ENCODE measurements around the gene BAIAP3.
A peak's percentile ranks its signal among the peaks of the same experiment; 100 is the strongest.

Gene BAIAP3

GRCh38 chr16:1305823-1306222 is 27.6 kb upstream of the BAIAP3 start:
- H3K4me1 ChIP-seq (ENCODE audit: control insufficient read depth, low read depth, low read length): peaks cover 5% of the 10 kb centered on the region
- no peak overlapping the region for H3K4me3 ChIP-seq (ENCODE audit: low read length)
- no peaks in the 10 kb centered on the region for H3K9me3 ChIP-seq (ENCODE audit: control insufficient read depth, low read depth, low read length)
- peaks cover under 1% of the 10 kb centered on the region for H3K27me3 ChIP-seq (ENCODE audit: control insufficient read depth, insufficient read depth, low read length)
- H3K36me3 ChIP-seq (ENCODE audit: control insufficient read depth, low read depth, low read length): no peaks in the 10 kb centered on the region
- H3K9ac ChIP-seq (ENCODE audit: low read length): no peak overlapping the region
- H3K27ac ChIP-seq (ENCODE audit: low read length): no peak overlapping the region

- Histone ChIP-seq H3K36me3 (ENCODE audit: control insufficient read depth, low read depth, low read length) (no peaks in the 10 kb centered on the region), H3K27me3 (ENCODE audit: control insufficient read depth, insufficient read depth, low read length) (no peaks in the 10 kb centered on the region), H3K4me3 (ENCODE audit: low read length) (no peak overlapping the region), H3K9me3 (ENCODE audit: control insufficient read depth, low read depth, low read length) (no peaks in the 10 kb centered on the region), H3K27ac (ENCODE audit: low read length) (no peak overlapping the region), H3K4me1 (ENCODE audit: control insufficient read depth, low read depth, low read length) (peaks cover 7% of the 10 kb centered on the region), H3K9ac (ENCODE audit: low read length) (no peak overlapping the region)
These were observed 27.1 kb upstream of the BAIAP3 start for GRCh38 chr16:1306334-1306733.

GRCh38 chr16:1308036-1308976 is 25.1 kb upstream of the BAIAP3 start:
- Histone ChIP-seq H3K36me3 (ENCODE audit: control insufficient read depth, low read depth, low read length) (peaks cover 4% of the 10 kb centered on the region), H3K9ac (ENCODE audit: low read length) (peak overlapping the region; percentile 99), H3K27ac (ENCODE audit: low read length) (peak overlapping the region; percentile 45), H3K27me3 (ENCODE audit: control insufficient read depth, insufficient read depth, low read length) (no peaks in the 10 kb centered on the region), H3K9me3 (ENCODE audit: control insufficient read depth, low read depth, low read length) (no peaks in the 10 kb centered on the region), H3K4me1 (ENCODE audit: control insufficient read depth, low read depth, low read length) (peaks cover 7% of the 10 kb centered on the region), H3K4me3 (ENCODE audit: low read length) (peak overlapping the region; percentile 90)

GRCh38 chr16:1308977-1309885 is 24.2 kb upstream of the BAIAP3 start, which contains the start of gene UBE2I:
TSS of gene UBE2I (plus strand) at chr16:1309636. CDS start at chr16:1314031, 4,395 bp downstream.
- Histone ChIP-seq H3K9ac (ENCODE audit: low read length) (peak within 1 kb of the TSS; percentile 99), H3K27ac (ENCODE audit: low read length) (peak within 1 kb of the TSS; percentile 100), H3K36me3 (ENCODE audit: control insufficient read depth, low read depth, low read length) (peaks cover 10% of the 10 kb centered on the region), H3K9me3 (ENCODE audit: control insufficient read depth, low read depth, low read length) (no peaks in the 10 kb centered on the region), H3K27me3 (ENCODE audit: control insufficient read depth, insufficient read depth, low read length) (no peaks in the 10 kb centered on the region), H3K4me1 (ENCODE audit: control insufficient read depth, low read depth, low read length) (peaks cover 3% of the 10 kb centered on the region), H3K4me3 (ENCODE audit: low read length) (peak within 1 kb of the TSS; percentile 92)

- Histone ChIP-seq H3K4me1 (ENCODE audit: control insufficient read depth, low read depth, low read length) (peaks cover 3% of the 10 kb centered on the region), H3K9ac (ENCODE audit: low read length) (peak overlapping the region; percentile 71), H3K4me3 (ENCODE audit: low read length) (peak overlapping the region; percentile 92), H3K27ac (ENCODE audit: low read length) (no peak overlapping the region), H3K27me3 (ENCODE audit: control insufficient read depth, insufficient read depth, low read length) (no peaks in the 10 kb centered on the region), H3K36me3 (ENCODE audit: control insufficient read depth, low read depth, low read length) (peaks cover 19% of the 10 kb centered on the region), H3K9me3 (ENCODE audit: control insufficient read depth, low read depth, low read length) (no peaks in the 10 kb centered on the region)
These were observed 23.3 kb upstream of the BAIAP3 start for GRCh38 chr16:1309888-1310831.

- Histone ChIP-seq H3K36me3 (ENCODE audit: control insufficient read depth, low read depth, low read length) (peaks cover 25% of the 10 kb centered on the region), H3K9ac (ENCODE audit: low read length) (peak overlapping the region; percentile 71), H3K4me1 (ENCODE audit: control insufficient read depth, low read depth, low read length) (peaks cover 3% of the 10 kb centered on the region), H3K9me3 (ENCODE audit: control insufficient read depth, low read depth, low read length) (no peaks in the 10 kb centered on the region), H3K27me3 (ENCODE audit: control insufficient read depth, insufficient read depth, low read length) (no peaks in the 10 kb centered on the region), H3K27ac (ENCODE audit: low read length) (no peak overlapping the region), H3K4me3 (ENCODE audit: low read length) (peak overlapping the region; percentile 92)
These were observed 22.6 kb upstream of the BAIAP3 start for GRCh38 chr16:1310832-1311200.

GRCh38 chr16:1311212-1311737 is 22.2 kb upstream of the BAIAP3 start:
- H3K9me3 ChIP-seq (ENCODE audit: control insufficient read depth, low read depth, low read length): no peaks in the 10 kb centered on the region
- peaks cover 30% of the 10 kb centered on the region for H3K36me3 ChIP-seq (ENCODE audit: control insufficient read depth, low read depth, low read length)
- H3K4me3 ChIP-seq (ENCODE audit: low read length): peak overlapping the region; percentile 92
- H3K27me3 ChIP-seq (ENCODE audit: control insufficient read depth, insufficient read depth, low read length): no peaks in the 10 kb centered on the region
- H3K4me1 ChIP-seq (ENCODE audit: control insufficient read depth, low read depth, low read length): peaks cover 3% of the 10 kb centered on the region
- H3K27ac ChIP-seq (ENCODE audit: low read length): no peak overlapping the region
- H3K9ac ChIP-seq (ENCODE audit: low read length): peak overlapping the region; percentile 71

GRCh38 chr16:1311738-1312466 is 21.5 kb upstream of the BAIAP3 start:
- no peak overlapping the region for H3K27ac ChIP-seq (ENCODE audit: low read length)
- H3K27me3 ChIP-seq (ENCODE audit: control insufficient read depth, insufficient read depth, low read length): no peaks in the 10 kb centered on the region
- H3K4me3 ChIP-seq (ENCODE audit: low read length): peak overlapping the region; percentile 92
- H3K36me3 ChIP-seq (ENCODE audit: control insufficient read depth, low read depth, low read length): peaks cover 36% of the 10 kb centered on the region
- H3K9me3 ChIP-seq (ENCODE audit: control insufficient read depth, low read depth, low read length): no peaks in the 10 kb centered on the region
- H3K9ac ChIP-seq (ENCODE audit: low read length): peak overlapping the region; percentile 9
- H3K4me1 ChIP-seq (ENCODE audit: control insufficient read depth, low read depth, low read length): peaks cover 3% of the 10 kb centered on the region

GRCh38 chr16:1312467-1312816 is 21.0 kb upstream of the BAIAP3 start:
- peaks cover 3% of the 10 kb centered on the region for H3K4me1 ChIP-seq (ENCODE audit: control insufficient read depth, low read depth, low read length)
- H3K36me3 ChIP-seq (ENCODE audit: control insufficient read depth, low read depth, low read length): peaks cover 41% of the 10 kb centered on the region
- no peaks in the 10 kb centered on the region for H3K9me3 ChIP-seq (ENCODE audit: control insufficient read depth, low read depth, low read length)
- no peak overlapping the region for H3K4me3 ChIP-seq (ENCODE audit: low read length)
- no peak overlapping the region for H3K9ac ChIP-seq (ENCODE audit: low read length)
- no peaks in the 10 kb centered on the region for H3K27me3 ChIP-seq (ENCODE audit: control insufficient read depth, insufficient read depth, low read length)
- H3K27ac ChIP-seq (ENCODE audit: low read length): no peak overlapping the region

GRCh38 chr16:1312903-1313302 is 20.5 kb upstream of the BAIAP3 start:
- peaks cover 3% of the 10 kb centered on the region for H3K4me1 ChIP-seq (ENCODE audit: control insufficient read depth, low read depth, low read length)
- no peak overlapping the region for H3K27ac ChIP-seq (ENCODE audit: low read length)
- no peak overlapping the region for H3K9ac ChIP-seq (ENCODE audit: low read length)
- H3K4me3 ChIP-seq (ENCODE audit: low read length): no peak overlapping the region
- no peaks in the 10 kb centered on the region for H3K27me3 ChIP-seq (ENCODE audit: control insufficient read depth, insufficient read depth, low read length)
- H3K9me3 ChIP-seq (ENCODE audit: control insufficient read depth, low read depth, low read length): no peaks in the 10 kb centered on the region
- H3K36me3 ChIP-seq (ENCODE audit: control insufficient read depth, low read depth, low read length): peaks cover 46% of the 10 kb centered on the region

Measured in iPS-18a (cell line).